Bronchial epithelial cell (primary cell): ENCODE results near the gene HHIPL1. TPM values are rescaled to one million over a fixed set of nuclear protein-coding genes. Genes with fewer than 3 reads are reported as not detected.

Source experiments
- DNase-seq: peaks from one replicate; pipeline ENCODE4 v3.0.0-alpha.2; 2010; ENCODE audit warnings: low read depth
- FAIRE-seq: peaks from 2 replicates; lab custom pipeline; 2011; peaks lifted over from hg19 to GRCh38; lab: Jason Lieb, UNC
- H3K27me3 ChIP-seq: 2 replicates; pipeline ENCODE4 v1.5.1; 2011; ENCODE audit warnings: low read length; ENCODE audit not compliant: control insufficient read depth, insufficient read depth
- H3K36me3 ChIP-seq: 2 replicates; pipeline ENCODE4 v1.5.1; 2011; ENCODE audit warnings: low read length; ENCODE audit not compliant: control insufficient read depth, insufficient read depth
- H3K4me3 ChIP-seq: 2 replicates; pipeline ENCODE4 v1.5.1; 2011; ENCODE audit warnings: mild to moderate bottlenecking, low read depth, low read length, control low read depth
- total RNA-seq: library from RNA; depleted of rRNA; stranded (reverse); fragments of >200 nt; gene quantifications from 2 replicates; pipeline ENCODE4 v1.2.1, GENCODE V29; 2014
- TF ChIP-seq, protein P1 (sequence below): IDR thresholded peaks from 2 replicates; pipeline ENCODE4 v1.5.1; 2011; ENCODE audit warnings: mild to moderate bottlenecking, moderate library complexity, low read length, control low read depth, inconsistent platforms; ENCODE audit not compliant: insufficient read depth, severe bottlenecking

HHIPL1 gene
- total RNA-seq, 1 donor from 2014 or later = 0.53 TPM

GRCh38 chr14:99671235-99672224, 26.6 kb downstream of the HHIPL1 start:
- FAIRE-seq (no peak), DNase-seq (no peak)
- H3K4me3 ChIP-seq = no peak overlapping the region
- H3K36me3 ChIP-seq = no peaks in the 10 kb centered on the region
- TF ChIP-seq, protein P1, sequence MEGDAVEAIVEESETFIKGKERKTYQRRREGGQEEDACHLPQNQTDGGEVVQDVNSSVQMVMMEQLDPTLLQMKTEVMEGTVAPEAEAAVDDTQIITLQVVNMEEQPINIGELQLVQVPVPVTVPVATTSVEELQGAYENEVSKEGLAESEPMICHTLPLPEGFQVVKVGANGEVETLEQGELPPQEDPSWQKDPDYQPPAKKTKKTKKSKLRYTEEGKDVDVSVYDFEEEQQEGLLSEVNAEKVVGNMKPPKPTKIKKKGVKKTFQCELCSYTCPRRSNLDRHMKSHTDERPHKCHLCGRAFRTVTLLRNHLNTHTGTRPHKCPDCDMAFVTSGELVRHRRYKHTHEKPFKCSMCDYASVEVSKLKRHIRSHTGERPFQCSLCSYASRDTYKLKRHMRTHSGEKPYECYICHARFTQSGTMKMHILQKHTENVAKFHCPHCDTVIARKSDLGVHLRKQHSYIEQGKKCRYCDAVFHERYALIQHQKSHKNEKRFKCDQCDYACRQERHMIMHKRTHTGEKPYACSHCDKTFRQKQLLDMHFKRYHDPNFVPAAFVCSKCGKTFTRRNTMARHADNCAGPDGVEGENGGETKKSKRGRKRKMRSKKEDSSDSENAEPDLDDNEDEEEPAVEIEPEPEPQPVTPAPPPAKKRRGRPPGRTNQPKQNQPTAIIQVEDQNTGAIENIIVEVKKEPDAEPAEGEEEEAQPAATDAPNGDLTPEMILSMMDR = no peak
- H3K27me3 ChIP-seq = peaks cover 3% of the 10 kb centered on the region

DNA sequence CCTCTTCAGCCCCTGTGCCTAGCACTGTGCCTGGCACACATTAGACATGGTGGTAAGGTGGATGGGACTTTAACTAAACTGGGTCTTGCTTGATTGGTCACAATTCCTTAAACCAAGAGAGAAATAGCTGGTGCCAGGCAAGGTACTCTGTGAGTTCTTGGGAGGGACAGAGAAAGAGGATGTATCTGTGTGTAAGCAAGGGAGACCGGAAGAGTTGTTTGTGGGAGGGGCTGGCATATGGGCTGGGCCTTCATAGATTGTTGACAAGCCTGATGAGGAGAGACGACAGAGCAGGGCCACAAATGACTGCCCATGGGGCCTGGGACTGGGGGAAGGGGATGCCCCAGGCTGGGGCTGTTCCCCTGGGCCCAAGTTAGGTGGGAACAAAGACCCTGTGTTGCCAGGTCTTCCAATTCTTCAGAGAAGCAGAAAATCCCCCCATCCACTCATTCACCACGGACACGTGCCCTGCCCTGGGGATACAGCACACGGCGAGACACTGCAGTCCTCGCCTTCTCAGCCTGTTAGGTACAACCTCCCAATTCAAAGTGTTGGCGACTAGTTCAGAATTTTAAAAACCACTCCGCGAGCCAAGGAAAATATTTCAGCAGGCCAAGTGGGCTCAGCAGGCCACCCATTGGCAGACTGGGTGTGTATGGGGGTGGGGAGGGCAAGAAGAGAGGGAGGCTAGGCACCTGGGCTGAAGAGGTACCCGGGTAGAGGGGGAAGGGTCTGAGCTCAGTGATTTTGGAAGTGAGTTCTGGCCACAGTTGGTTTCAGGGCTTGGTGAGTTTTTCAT, 27.8 kb downstream of the HHIPL1 start:
- Histone ChIP-seq H3K27me3 (peaks cover 3% of the 10 kb centered on the region), H3K4me3 (no peak overlapping the region), H3K36me3 (no peaks in the 10 kb centered on the region)
- TF ChIP-seq, protein P1 = no peak
- FAIRE-seq (peak; percentile 28), DNase-seq (no peak)

GRCh38 chr14:99673305-99674063, 28.6 kb downstream of the HHIPL1 start:
- FAIRE-seq = no peak

DNA sequence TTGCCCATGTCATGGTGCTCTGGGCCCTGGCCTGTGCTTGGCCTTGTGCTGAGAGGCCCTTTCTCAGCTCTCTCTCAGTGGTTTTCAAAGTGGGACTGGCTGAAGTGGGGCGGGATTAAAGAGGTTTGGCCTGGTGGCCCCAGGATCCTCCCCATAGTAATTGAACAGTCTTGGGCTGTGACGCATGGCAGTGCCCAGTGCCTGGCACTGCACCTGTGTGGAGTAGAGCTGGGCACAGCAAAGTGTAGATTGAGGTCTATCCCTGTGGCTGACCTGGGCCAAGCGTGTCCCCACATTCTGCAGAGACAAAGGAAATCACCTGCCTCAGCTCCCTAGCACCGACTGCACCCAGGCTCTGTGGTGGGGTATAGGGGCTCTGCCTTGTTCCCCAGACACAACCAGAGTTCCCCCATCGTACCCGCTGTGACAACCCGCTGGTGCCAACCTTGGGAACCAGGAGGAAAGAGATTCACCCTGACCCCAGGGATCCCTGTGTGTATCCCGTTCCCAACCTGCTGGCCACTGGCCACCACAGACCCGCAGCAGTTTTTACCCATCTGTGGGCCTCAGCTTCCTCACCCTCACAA, 29.2 kb downstream of the HHIPL1 start:
- TF ChIP-seq, protein P1 = no peak
- FAIRE-seq (no peak), DNase-seq (no peak)
- H3K4me3 ChIP-seq = no peak overlapping the region
- peaks cover 3% of the 10 kb centered on the region for H3K27me3 ChIP-seq
- H3K36me3 ChIP-seq = no peaks in the 10 kb centered on the region

More at GRCh38 chr14:99673305-99674063, 28.6 kb downstream of the HHIPL1 start:
- no peak for DNase-seq
- Histone ChIP-seq H3K27me3 (peaks cover 3% of the 10 kb centered on the region), H3K36me3 (no peaks in the 10 kb centered on the region), H3K4me3 (no peak overlapping the region)
- TF ChIP-seq, protein P1 = no peak

DNA sequence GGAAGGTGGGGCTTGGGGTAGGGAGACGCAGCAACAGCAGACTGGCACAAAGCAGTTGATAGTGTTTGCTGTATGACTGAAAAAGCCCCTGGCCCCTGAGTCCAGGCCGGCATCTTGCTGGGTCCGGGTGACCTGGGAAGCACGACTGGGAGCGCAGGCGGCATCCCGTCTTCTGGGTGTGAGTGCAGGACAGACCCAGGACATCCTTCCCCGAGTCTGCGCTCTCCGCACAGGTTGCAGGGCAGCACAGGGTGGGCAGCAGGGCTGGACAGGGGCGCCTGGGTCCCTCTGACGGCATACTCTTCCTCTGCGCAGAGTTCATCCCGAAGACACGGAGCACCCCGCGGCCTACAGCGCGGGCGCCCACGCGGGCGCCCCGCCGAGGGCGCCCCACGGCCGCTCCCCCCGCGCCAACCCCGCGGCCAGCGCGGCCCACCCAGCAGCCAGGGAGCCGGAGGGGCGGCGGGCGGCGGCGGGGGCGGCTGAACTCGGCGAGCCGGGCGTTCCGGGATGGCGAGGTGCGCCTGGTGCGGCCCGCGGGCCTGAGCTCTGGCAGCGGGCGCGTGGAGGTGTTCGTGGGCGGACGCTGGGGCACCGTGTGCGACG, 29.9 kb downstream of the HHIPL1 start:
- Histone ChIP-seq H3K36me3 (no peaks in the 10 kb centered on the region), H3K27me3 (peaks cover 3% of the 10 kb centered on the region), H3K4me3 (no peak overlapping the region)
- TF ChIP-seq, protein P1 = no peak
- FAIRE-seq = no peak
- no peak for DNase-seq
